HepG2 (cell line): ENCODE measurements around the gene FAM111B. TPM values are rescaled to one million over a fixed set of nuclear protein-coding genes. Genes with fewer than 3 reads are reported as not detected.

Experiments
- ATAC-seq: fragments of 200-7000 bp; cut with Tn5 transposase; 3 replicates; pipeline ENCODE4 v1.9.1; 2020; ENCODE audit warnings: mild to moderate bottlenecking, moderate library complexity
- BruUV-seq: library from RNA; stranded (reverse); fragments of 400-500 nt; replicated peaks from 2 replicates; lab custom pipeline; 2021; lab: Mats Ljungman, UMichigan
- CTCF ChIA-PET: fragments of 300-600 bp; formaldehyde crosslinking; extraction: SDS; loops from one replicate; lab custom pipeline; 2021; ENCODE audit warnings: low total read pairs, inconsistent platforms, low intra/inter-chr PET ratio; lab: Yijun Ruan, JAX
- POLR2A ChIA-PET: fragments of 350-600 bp; sonication (Branson Sonifier 250); formaldehyde crosslinking; loops from one replicate; lab custom pipeline; 2020; ENCODE audit warnings: antibody characterized with exemption, inconsistent platforms; lab: Yijun Ruan, JAX
- DNase-seq: peaks from one replicate; pipeline ENCODE4 v3.0.0-alpha.2; 2015; ENCODE audit warnings: low spot score
- FAIRE-seq: peaks from 3 replicates; lab custom pipeline; 2011; peaks lifted over from hg19 to GRCh38; lab: Jason Lieb, UNC
- H2AFZ ChIP-seq: one replicate; pipeline ENCODE4 v1.6.1; 2011; ENCODE audit warnings: low read length, inconsistent platforms
- H3K27ac ChIP-seq: fragments of 300-600 bp; 3 replicates; pipeline ENCODE4 v1.8.0; 2011; ENCODE audit warnings: mixed run types, mild to moderate bottlenecking, mixed read lengths, low read length, inconsistent platforms; ENCODE audit not compliant: insufficient read depth; ENCODE audit errors: extremely low read length
- H3K27me3 ChIP-seq, 2 experiments: fragments of 200-600 bp in 1 of 2; 2 replicates in 1 of 2; 3 replicates in 1 of 2; pipeline versions ENCODE4 v1.6.0 to v1.8.0; 2011; ENCODE audit warnings: low read length in 2 of 2, mild to moderate bottlenecking in 2 of 2, moderate library complexity in 2 of 2, inconsistent platforms in 1 of 2; ENCODE audit not compliant: insufficient read depth in 2 of 2, control insufficient read depth in 1 of 2
- H3K36me3 ChIP-seq, 2 experiments: fragments of 200-600 bp in 1 of 2; replicated peaks in 1 of 2; 2 replicates in 1 of 2; 3 replicates in 1 of 2; pipeline versions ENCODE4 v1.5.1 to v1.8.0; 2011; ENCODE audit warnings: low read length in 2 of 2, inconsistent platforms in 1 of 2; ENCODE audit not compliant: insufficient read depth in 2 of 2, control insufficient read depth in 1 of 2
- H3K4me1 ChIP-seq: 2 replicates; pipeline ENCODE4 v1.5.1; 2012; ENCODE audit warnings: low read length, inconsistent platforms; ENCODE audit not compliant: insufficient read depth
- H3K4me2 ChIP-seq: 2 replicates; pipeline ENCODE4 v1.6.0; 2011; ENCODE audit warnings: low read depth, low read length, inconsistent platforms
- H3K4me3 ChIP-seq, 3 experiments: fragments of 200-600 bp in 1 of 3; sonication (generic), shearing (Covaris generic) in 1 of 3; replicated peaks in 1 of 3; 2 replicates each; pipeline ENCODE4 v1.5.1; 2011 to 2016; ENCODE audit warnings: low read length in 3 of 3, inconsistent platforms in 2 of 3, low read depth in 2 of 3, mild to moderate bottlenecking in 2 of 3, control low read depth in 1 of 3, mixed read lengths in 1 of 3; ENCODE audit not compliant: insufficient read depth in 1 of 3
- H3K79me2 ChIP-seq: one replicate; pipeline ENCODE4 v1.6.1; 2011; ENCODE audit warnings: low read length, inconsistent platforms; ENCODE audit not compliant: insufficient read depth
- H3K9ac ChIP-seq: 2 replicates; pipeline ENCODE4 v1.6.0; 2011; ENCODE audit warnings: mild to moderate bottlenecking, low read depth, low read length, inconsistent platforms; ENCODE audit not compliant: insufficient read depth
- H3K9me3 ChIP-seq: 2 replicates; pipeline ENCODE4 v1.5.1; 2012; ENCODE audit warnings: mild to moderate bottlenecking, low read length
- H4K20me1 ChIP-seq: 2 replicates; pipeline ENCODE4 v1.6.0; 2011; ENCODE audit warnings: inconsistent platforms, mild to moderate bottlenecking, low read length, moderate library complexity; ENCODE audit not compliant: insufficient read depth
- CREM ChIP-seq, 2 experiments: sonication (generic) in 1 of 2; formaldehyde crosslinking in 1 of 2; IDR thresholded peaks; 2 replicates each; pipeline versions ENCODE4 v1.4.0 to v1.6.1; 2016 to 2020; ENCODE audit warnings: antibody characterized with exemption in 1 of 2, mild to moderate bottlenecking in 1 of 2, missing genetic modification reagents in 1 of 2
- HNF4G ChIP-seq, 2 experiments: sonication (generic) in 1 of 2; formaldehyde crosslinking in 1 of 2; IDR thresholded peaks; 2 replicates each; pipeline versions ENCODE4 v1.4.0 to v1.6.1; 2011 to 2020; ENCODE audit warnings: borderline replicate concordance in 2 of 2, low read depth in 2 of 2, mild to moderate bottlenecking in 2 of 2, low read length in 1 of 2, missing genetic modification reagents in 1 of 2, moderate library complexity in 1 of 2
- JUNB ChIP-seq: sonication (generic); formaldehyde crosslinking; IDR thresholded peaks from 2 replicates; pipeline ENCODE4 v1.8.0; 2022; ENCODE audit warnings: missing genetic modification reagents, mild to moderate bottlenecking, borderline replicate concordance
- KAT2B ChIP-seq: fragments of 150-350 bp; IDR thresholded peaks from 2 replicates; pipeline ENCODE4 v1.6.1; 2014; ENCODE audit warnings: low read depth, low read length, borderline replicate concordance
- MTA1 ChIP-seq: sonication (generic); formaldehyde crosslinking; IDR thresholded peaks from 2 replicates; pipeline ENCODE4 v1.4.0; 2020; ENCODE audit warnings: missing genetic modification reagents, mild to moderate bottlenecking, borderline replicate concordance
- SP2 ChIP-seq: sonication (generic); formaldehyde crosslinking; IDR thresholded peaks from 2 replicates; pipeline ENCODE4 v1.5.1; 2020; ENCODE audit warnings: mild to moderate bottlenecking, missing genetic modification reagents
- ZNF703 ChIP-seq: sonication (generic); formaldehyde crosslinking; IDR thresholded peaks from 2 replicates; pipeline ENCODE4 v1.5.1; 2020; ENCODE audit warnings: missing genetic modification reagents, mild to moderate bottlenecking, moderate library complexity, borderline replicate concordance
- ZNF772 ChIP-seq: sonication (generic); formaldehyde crosslinking; IDR thresholded peaks from 2 replicates; pipeline ENCODE4 v1.5.0; 2020; ENCODE audit warnings: mild to moderate bottlenecking, missing genetic modification reagents
- ZSCAN9 ChIP-seq: IDR thresholded peaks from 2 replicates; pipeline ENCODE4 v1.6.1; 2016; ENCODE audit warnings: borderline replicate concordance
- WGBS: methylation state at CpG from one replicate; pipeline ENCODE4 v1.1.6; 2017; ENCODE audit warnings: low lambda C conversion rate; 5-methylcytosine and 5-hydroxymethylcytosine counted together
- in situ Hi-C: cut with HindIII; loops from 2 replicates; pipeline ENCODE4 v1.10.0; 2017; ENCODE audit warnings: low pct_unique_long_range_greater_than_20kb; ENCODE audit not compliant: extremely low pct_ligation_motif_present
- intact Hi-C: fragments of 100-400 bp; cut with micrococcal nuclease; formaldehyde crosslinking; loops from one replicate; pipeline ENCODE4 v1.10.0; 2022; ENCODE audit not compliant: unreplicated experiment
- polyA plus RNA-seq, 8 experiments: library from polyadenylated mRNA; depleted of rRNA in 3 of 8; stranded (reverse) in 7 of 8; unstranded in 1 of 8; fragments of >200 nt; fragmentation: Illumina TruSeq in 4 of 8; extraction: Trizol in 4 of 8; gene quantifications; 2 replicates each; pipeline versions ENCODE4 v1.2.1 to v1.2.3, GENCODE V29; 2011 to 2016; ENCODE audit warnings: low read depth in 4 of 8, missing spikeins in 1 of 8, mixed read lengths in 1 of 8; ENCODE audit not compliant: insufficient read depth in 1 of 8
- total RNA-seq, 5 experiments: library from RNA; depleted of rRNA; stranded (reverse); fragments of >200 nt; fragmentation: Illumina TruSeq; extraction: Trizol; gene quantifications; 2 replicates each; pipeline ENCODE4 v1.2.3, GENCODE V29; 2016; ENCODE audit warnings: low read depth in 1 of 5
- TF ChIP-seq, protein P1 (sequence below): sonication (generic); formaldehyde crosslinking; IDR thresholded peaks from 2 replicates; pipeline ENCODE4 v1.5.0; 2020; ENCODE audit warnings: missing genetic modification reagents
- TF ChIP-seq, protein P2 (sequence below): sonication (generic); formaldehyde crosslinking; IDR thresholded peaks from 2 replicates; pipeline ENCODE4 v1.4.0; 2020; ENCODE audit warnings: missing genetic modification reagents

Gene FAM111B
- total and polyA plus RNA-seq, 2 of the 13 experiments (the other 11 are each of a cell fraction or from before 2014, with no cell fraction given): 1.6 to 28.2 TPM

DNA sequence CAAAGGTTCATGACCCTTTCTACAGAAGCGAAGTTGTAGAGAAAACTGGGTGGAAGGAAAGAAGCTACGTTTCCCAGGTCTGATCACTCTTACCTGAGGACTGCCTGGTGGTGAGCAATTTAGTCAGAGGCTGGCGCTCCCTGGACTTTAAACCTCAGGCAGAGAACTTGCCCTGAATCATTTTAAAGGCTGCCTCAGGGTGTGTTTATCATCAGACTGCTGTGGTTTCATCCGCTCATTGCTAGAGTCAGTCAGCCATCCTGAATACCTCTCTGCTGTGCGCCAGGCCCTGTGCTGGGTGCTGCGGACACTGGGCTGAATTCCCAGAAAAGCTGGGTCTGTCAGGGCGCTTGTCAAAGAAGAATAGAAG is 67.6 kb downstream of the FAM111B start (continued):
- TF ChIP-seq MTA1 (CRISPR knock-in tag) (0 out of 2 replicates have a peak, but pooled peaks have one; percentile 5), HNF4G (IDR thresholded peaks at IDR 0.05; ENCODE audit: borderline replicate concordance, low read depth, low read length) (peak; percentile 65), HNF4G (CRISPR knock-in tag; IDR thresholded peaks at IDR 0.05; ENCODE audit: borderline replicate concordance, low read depth) (no peak), ZNF703 (no peak), CREM (IDR thresholded peaks at IDR 0.05) (0 out of 2 replicates have a peak, but pooled peaks have one; percentile 5), CREM (CRISPR knock-in tag; IDR thresholded peaks at IDR 0.05) (no peak), SP2 (no peak)
- TF ChIP-seq, protein P1, sequence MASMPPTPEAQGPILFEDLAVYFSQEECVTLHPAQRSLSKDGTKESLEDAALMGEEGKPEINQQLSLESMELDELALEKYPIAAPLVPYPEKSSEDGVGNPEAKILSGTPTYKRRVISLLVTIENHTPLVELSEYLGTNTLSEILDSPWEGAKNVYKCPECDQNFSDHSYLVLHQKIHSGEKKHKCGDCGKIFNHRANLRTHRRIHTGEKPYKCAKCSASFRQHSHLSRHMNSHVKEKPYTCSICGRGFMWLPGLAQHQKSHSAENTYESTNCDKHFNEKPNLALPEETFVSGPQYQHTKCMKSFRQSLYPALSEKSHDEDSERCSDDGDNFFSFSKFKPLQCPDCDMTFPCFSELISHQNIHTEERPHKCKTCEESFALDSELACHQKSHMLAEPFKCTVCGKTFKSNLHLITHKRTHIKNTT (CRISPR knock-in tag): no peak
- TF ChIP-seq, protein P2, sequence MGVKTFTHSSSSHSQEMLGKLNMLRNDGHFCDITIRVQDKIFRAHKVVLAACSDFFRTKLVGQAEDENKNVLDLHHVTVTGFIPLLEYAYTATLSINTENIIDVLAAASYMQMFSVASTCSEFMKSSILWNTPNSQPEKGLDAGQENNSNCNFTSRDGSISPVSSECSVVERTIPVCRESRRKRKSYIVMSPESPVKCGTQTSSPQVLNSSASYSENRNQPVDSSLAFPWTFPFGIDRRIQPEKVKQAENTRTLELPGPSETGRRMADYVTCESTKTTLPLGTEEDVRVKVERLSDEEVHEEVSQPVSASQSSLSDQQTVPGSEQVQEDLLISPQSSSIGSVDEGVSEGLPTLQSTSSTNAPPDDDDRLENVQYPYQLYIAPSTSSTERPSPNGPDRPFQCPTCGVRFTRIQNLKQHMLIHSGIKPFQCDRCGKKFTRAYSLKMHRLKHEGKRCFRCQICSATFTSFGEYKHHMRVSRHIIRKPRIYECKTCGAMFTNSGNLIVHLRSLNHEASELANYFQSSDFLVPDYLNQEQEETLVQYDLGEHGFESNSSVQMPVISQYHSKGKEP (CRISPR knock-in tag): no peak

DNA sequence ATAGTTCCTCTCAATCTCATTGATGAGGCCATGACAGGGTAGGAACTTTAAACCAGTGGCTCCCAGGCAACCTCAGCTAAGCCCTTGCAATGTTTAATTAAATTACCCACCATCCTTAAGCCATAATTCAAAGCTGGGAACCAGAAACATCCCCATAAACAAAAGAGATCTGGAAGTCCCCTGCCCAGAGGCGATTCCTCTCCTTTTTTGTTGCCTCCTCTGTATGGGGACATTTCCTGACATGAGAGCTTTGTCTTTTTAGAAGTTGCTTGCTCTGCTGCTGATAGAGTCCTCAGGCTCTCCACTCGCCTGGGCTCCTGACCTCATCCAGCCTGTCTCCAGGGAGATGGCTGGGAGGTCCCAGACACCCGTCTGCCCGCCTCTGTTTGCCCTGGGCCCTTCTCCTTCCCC is 68.1 kb downstream of the FAM111B start:
- 0 out of 2 replicates have a peak, but pooled peaks cover 3% of the 10 kb centered on the region for H4K20me1 ChIP-seq
- no peak for FAIRE-seq
- DNase-seq: no peak
- CTCF ChIA-PET: no interaction called here
- 0 out of 2 replicates have a peak overlapping the region, but pooled peaks have one; percentile 16 for H3K9ac ChIP-seq
- POLR2A ChIA-PET: interaction anchor here (2.3 to 4.4 kb wide), 2 partner anchors 11 to 16 kb away, joined by 9 to 46 read pairs; no protein-coding TSS in a partner anchor
- H3K9me3 ChIP-seq: no peaks in the 10 kb centered on the region
- in situ Hi-C loops (loop anchor here (10.0 to 25.0 kb wide), 2 partner anchors 110 to 512 kb away; no protein-coding TSS in a partner anchor), intact Hi-C loops (no loop called here)
- peak overlapping the region; percentile 100 for H3K4me2 ChIP-seq
- no peaks in the 10 kb centered on the region; a peak in 1 of 5 replicates for H3K27me3 ChIP-seq
- no peak for ATAC-seq
- H3K4me3 ChIP-seq: peak overlapping the region in 2 of 3 experiments; percentile 11 to 80; a peak in 3 of 6 replicates
- H3K27ac ChIP-seq: no peak overlapping the region
- WGBS: 39% methylated on average over 4 of the region's 4 CpGs
- TF ChIP-seq ZSCAN9 (CRISPR knock-in tag) (no peak), JUNB (no peak), KAT2B (no peak), ZNF772 (CRISPR knock-in tag) (no peak)
- no TSS peak for BruUV-seq
- no peak overlapping the region for H2AFZ ChIP-seq
- peaks cover 41% of the 10 kb centered on the region for H3K4me1 ChIP-seq
- H3K79me2 ChIP-seq: no peaks in the 10 kb centered on the region
- H3K36me3 ChIP-seq: no peaks in the 10 kb centered on the region
